Measurements from ENCODE around the gene PTK7. TPM values are rescaled to one million over a fixed set of nuclear protein-coding genes. Genes with fewer than 3 reads are reported as not detected.

PTK7 gene
- total and polyA plus RNA-seq, 5 donors = 4.1 to 9.4 (median 8.2) TPM

DNA sequence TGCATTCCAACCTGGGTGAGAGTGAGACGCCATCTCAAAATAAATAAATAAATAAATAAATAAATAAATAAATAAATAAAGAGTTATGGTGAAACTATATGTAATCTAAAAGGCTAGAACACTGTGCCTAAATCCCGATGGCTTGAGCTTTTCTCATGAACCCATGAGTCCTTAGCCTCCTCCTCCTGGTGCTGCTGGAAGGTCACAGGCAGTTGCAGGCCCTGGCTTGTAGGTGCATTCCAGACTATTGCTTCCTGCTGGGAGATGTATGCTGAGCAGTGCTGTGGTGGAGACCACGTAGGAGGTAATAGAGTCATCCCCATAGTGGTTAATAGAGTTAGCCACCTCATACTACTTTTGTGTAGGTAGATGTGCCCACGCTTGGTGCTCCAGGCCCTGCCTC is 12.5 kb downstream of the PTK7 start:
- intact Hi-C loops (cut with DNase I) = loop anchor here in 1 of 4 donors (10.0 kb wide), 1 partner anchor 56 kb away; no protein-coding TSS in a partner anchor
- H3K4me3 ChIP-seq (ENCODE audit: low read length) = no peak overlapping the region
- no peaks in the 10 kb centered on the region for H3K9me3 ChIP-seq (ENCODE audit: control insufficient read depth, low read length)
- ATAC-seq (no peak), DNase-seq (no peak)
- H3K27ac ChIP-seq (ENCODE audit: low read length) = no peak overlapping the region
- no peaks in the 10 kb centered on the region for H3K27me3 ChIP-seq (ENCODE audit: control insufficient read depth, insufficient read depth)
- 94% methylated on average over 4 of the region's 4 CpGs for WGBS
- H3K4me1 ChIP-seq (ENCODE audit: control insufficient read depth, insufficient read depth, low read length) = no peaks in the 10 kb centered on the region

GRCh38 chr6:43089467-43089866 is 13.4 kb downstream of the PTK7 start:
- no peaks in the 10 kb centered on the region for H3K4me1 ChIP-seq (ENCODE audit: control insufficient read depth, insufficient read depth, low read length)
- no peak for ATAC-seq
- no peaks in the 10 kb centered on the region for H3K27me3 ChIP-seq (ENCODE audit: control insufficient read depth, insufficient read depth)
- no peaks in the 10 kb centered on the region for H3K9me3 ChIP-seq (ENCODE audit: control insufficient read depth, low read length)
- H3K27ac ChIP-seq (ENCODE audit: low read length) = no peak overlapping the region
- WGBS = 60% methylated on average over 4 of the region's 4 CpGs
- DNase-seq = no peak
- intact Hi-C loops (cut with DNase I) = loop anchor here in 1 of 4 donors (10.0 kb wide), 1 partner anchor 55 kb away; no protein-coding TSS in a partner anchor
- no peak overlapping the region for H3K4me3 ChIP-seq (ENCODE audit: low read length)

DNA sequence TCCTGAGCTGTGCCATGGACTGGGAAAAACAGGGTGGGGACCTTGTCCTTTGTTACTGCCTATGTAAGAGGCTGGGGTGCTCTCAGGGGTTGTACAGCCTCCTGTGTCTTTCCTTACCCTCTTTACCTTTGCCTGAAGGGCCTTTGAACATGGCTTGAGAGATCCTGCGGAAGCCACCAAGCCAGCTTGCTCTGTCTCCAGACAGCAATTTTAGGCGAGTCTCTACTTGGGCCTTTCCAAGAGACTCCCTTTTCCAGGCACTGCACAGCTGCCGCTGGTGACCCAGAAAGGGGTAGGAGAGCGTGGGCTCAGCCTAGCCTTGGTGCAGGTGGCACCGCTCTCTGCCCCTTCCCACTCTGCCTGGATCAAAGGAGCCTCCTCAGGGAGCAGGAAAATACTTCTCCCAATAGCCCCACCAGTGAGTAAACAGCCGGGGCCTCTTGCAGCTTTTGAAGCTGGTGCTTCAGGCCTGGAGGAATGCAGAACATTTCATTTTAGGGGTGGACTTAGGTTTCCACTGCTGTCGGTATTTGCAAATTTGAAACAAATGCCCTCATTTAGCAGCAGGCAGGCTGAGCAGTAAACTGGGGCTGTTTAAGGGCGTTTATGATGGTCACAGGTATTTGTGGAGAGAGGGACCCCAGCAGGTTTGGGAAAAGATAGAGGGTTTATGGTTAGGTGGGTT is 13.9 kb downstream of the PTK7 start:
- intact Hi-C loops (cut with DNase I) = loop anchor here in 1 of 4 donors (10.0 kb wide), 1 partner anchor 55 kb away; no protein-coding TSS in a partner anchor
- no peak for DNase-seq
- Histone ChIP-seq H3K4me1 (ENCODE audit: control insufficient read depth, insufficient read depth, low read length) (no peaks in the 10 kb centered on the region), H3K4me3 (ENCODE audit: low read length) (no peak overlapping the region), H3K9me3 (ENCODE audit: control insufficient read depth, low read length) (no peaks in the 10 kb centered on the region), H3K27ac (ENCODE audit: low read length) (no peak overlapping the region), H3K27me3 (ENCODE audit: control insufficient read depth, insufficient read depth) (no peaks in the 10 kb centered on the region)
- 80% methylated on average over 8 of the region's 8 CpGs for WGBS
- ATAC-seq = no peak

DNA sequence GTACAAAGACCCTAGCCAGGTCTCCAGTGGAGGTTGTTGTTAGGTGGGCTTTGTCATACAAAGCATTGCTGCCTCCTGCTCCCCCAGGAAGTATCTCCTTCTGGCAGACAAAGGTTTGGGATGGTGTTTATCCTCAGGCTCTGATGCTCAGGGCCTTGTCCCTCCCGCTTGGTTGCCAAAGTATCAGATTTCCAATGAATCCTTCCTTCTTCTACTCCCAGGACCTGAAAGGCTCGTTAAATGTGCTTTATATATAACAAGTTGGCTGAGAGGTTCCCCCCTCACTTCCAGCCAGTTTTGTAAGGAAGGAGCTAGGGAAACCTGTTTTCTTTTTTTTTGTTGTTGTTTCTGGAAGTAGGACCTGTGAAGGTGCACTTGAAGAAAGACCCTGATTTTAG is 14.4 kb downstream of the PTK7 start:
- WGBS = 48% methylated on average over 2 of the region's 2 CpGs
- ATAC-seq = no peak
- Histone ChIP-seq H3K27me3 (ENCODE audit: control insufficient read depth, insufficient read depth) (no peaks in the 10 kb centered on the region), H3K4me1 (ENCODE audit: control insufficient read depth, insufficient read depth, low read length) (no peaks in the 10 kb centered on the region), H3K9me3 (ENCODE audit: control insufficient read depth, low read length) (no peaks in the 10 kb centered on the region), H3K4me3 (ENCODE audit: low read length) (no peak overlapping the region), H3K27ac (ENCODE audit: low read length) (no peak overlapping the region)
- no peak for DNase-seq
- intact Hi-C loops (cut with DNase I) = no loop called here

DNA sequence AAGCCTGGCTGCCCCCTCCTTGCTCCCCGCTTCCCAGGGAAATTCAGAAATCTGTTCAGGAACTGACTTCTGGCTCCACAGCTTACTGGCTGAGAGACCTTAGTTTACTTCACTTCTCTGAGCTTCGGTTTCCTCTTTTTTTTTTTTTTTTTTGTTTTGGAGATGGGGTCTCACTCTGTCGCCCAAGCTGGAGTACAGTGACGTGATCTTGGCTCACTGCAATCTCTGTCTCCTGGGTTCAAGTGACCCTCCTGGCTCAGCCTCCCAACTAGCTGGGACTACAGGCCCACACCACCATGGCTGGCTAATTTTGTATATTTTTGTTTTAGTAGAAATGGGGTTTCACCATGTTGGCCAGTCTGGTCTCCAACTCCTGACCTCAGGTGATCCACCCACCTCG is 14.9 kb downstream of the PTK7 start:
- no peak for DNase-seq
- H3K4me1 ChIP-seq (ENCODE audit: control insufficient read depth, insufficient read depth, low read length) = no peaks in the 10 kb centered on the region
- H3K27me3 ChIP-seq (ENCODE audit: control insufficient read depth, insufficient read depth) = no peaks in the 10 kb centered on the region
- 68% methylated on average over 5 of the region's 5 CpGs for WGBS
- H3K4me3 ChIP-seq (ENCODE audit: low read length) = no peak overlapping the region
- intact Hi-C loops (cut with DNase I) = no loop called here
- H3K27ac ChIP-seq (ENCODE audit: low read length) = no peak overlapping the region
- ATAC-seq = no peak
- H3K9me3 ChIP-seq (ENCODE audit: control insufficient read depth, low read length) = no peaks in the 10 kb centered on the region

DNA sequence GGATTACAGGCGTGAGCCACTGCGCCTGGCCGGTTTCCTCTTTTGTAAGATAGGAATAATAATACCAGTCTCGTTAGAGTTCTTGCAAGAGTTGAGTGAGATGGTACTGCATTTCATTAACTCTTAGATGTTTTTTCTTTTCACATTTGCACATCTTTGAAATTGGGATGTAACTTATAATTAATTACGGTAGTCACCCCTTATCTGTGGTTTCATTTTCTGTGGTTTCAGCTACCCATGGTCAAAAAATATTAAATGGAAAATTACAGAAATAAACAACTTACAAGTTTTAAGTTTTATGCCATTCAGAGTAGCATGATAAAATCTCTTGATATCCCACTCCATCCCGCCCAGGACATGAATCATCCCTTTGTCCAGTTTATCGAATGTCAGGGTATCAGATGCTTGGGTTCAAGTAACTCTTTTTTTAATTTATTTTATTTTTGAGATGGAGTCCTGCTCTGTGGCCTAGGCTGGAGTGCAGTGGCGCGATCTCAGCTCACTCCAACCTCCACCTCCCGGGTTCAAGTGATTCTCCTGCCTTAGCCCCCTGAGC is 15.4 kb downstream of the PTK7 start:
- Histone ChIP-seq H3K9me3 (ENCODE audit: control insufficient read depth, low read length) (no peaks in the 10 kb centered on the region), H3K4me1 (ENCODE audit: control insufficient read depth, insufficient read depth, low read length) (no peaks in the 10 kb centered on the region), H3K4me3 (ENCODE audit: low read length) (no peak overlapping the region), H3K27me3 (ENCODE audit: control insufficient read depth, insufficient read depth) (no peaks in the 10 kb centered on the region), H3K27ac (ENCODE audit: low read length) (no peak overlapping the region)
- intact Hi-C loops (cut with DNase I) = no loop called here
- WGBS = 83% methylated on average over 10 of the region's 10 CpGs
- no peak for DNase-seq
- ATAC-seq = no peak

- Histone ChIP-seq H3K4me3 (ENCODE audit: low read length) (no peak overlapping the region), H3K27me3 (ENCODE audit: control insufficient read depth, insufficient read depth) (no peaks in the 10 kb centered on the region), H3K9me3 (ENCODE audit: control insufficient read depth, low read length) (no peaks in the 10 kb centered on the region), H3K27ac (ENCODE audit: low read length) (no peak overlapping the region), H3K4me1 (ENCODE audit: control insufficient read depth, insufficient read depth, low read length) (peaks cover 3% of the 10 kb centered on the region)
- no peak for ATAC-seq
- DNase-seq = no peak
- intact Hi-C loops (cut with DNase I) = no loop called here
These were observed 16.5 kb downstream of the PTK7 start for GRCh38 chr6:43092635-43093034.

DNA sequence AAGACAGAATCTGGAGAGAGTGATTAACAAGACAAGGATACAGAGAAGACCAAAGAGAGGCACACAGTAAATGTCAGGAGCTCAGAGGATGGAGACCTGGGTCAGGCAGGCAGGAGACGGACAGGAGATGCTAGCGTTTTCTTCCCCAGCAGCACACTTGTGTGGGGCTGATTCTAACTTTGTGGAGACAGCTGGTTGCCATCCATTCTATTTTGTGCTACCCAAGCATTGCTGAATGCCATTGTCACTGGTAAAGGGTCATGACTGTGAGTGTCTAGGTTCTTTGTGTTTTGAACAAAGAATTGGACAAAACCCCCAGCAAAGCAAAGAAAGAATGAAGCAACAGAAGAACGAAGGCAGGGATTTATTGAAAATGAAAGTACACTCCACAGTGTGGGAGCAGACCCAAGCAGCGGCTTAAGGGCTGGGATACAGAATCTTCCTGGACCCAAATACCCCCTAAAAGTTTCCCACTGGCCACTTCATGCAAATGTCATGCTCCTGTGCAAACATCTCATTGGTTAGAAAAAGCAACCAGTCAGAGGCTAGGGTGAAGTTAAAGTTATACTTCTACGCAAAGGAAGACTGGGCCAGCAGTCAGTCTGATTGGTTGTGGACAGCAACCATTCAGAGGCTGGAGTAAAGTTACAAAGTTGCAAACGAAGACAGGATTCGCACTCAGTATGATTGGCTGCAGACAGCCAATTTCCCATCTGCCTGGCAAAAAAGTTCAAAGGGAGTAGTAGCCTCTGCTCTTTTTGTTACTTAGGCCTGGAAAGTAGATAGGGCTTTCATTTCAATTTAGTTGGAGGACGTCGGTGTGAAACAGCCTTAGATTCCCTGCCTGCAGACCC is 17.5 kb downstream of the PTK7 start:
- no peak overlapping the region for H3K27ac ChIP-seq (ENCODE audit: low read length)
- peak in 1 of 3 donors; percentile 35 for DNase-seq
- H3K4me3 ChIP-seq (ENCODE audit: low read length) = peak overlapping the region; percentile 27

GRCh38 chr6:43095939-43096338 is 19.8 kb downstream of the PTK7 start:
- WGBS = 59% methylated on average over 7 of the region's 7 CpGs
- no peak overlapping the region for H3K27ac ChIP-seq (ENCODE audit: low read length)
- H3K4me1 ChIP-seq (ENCODE audit: control insufficient read depth, insufficient read depth, low read length) = peaks cover 3% of the 10 kb centered on the region
- no peaks in the 10 kb centered on the region for H3K27me3 ChIP-seq (ENCODE audit: control insufficient read depth, insufficient read depth)
- no peak for DNase-seq
- ATAC-seq = no peak
- intact Hi-C loops (cut with DNase I) = no loop called here
- no peak overlapping the region for H3K4me3 ChIP-seq (ENCODE audit: low read length)
- H3K9me3 ChIP-seq (ENCODE audit: control insufficient read depth, low read length) = no peaks in the 10 kb centered on the region

More for the DNA sequence above, 17.5 kb downstream of the PTK7 start:
- WGBS = 65% methylated on average over 9 of the region's 9 CpGs
- ATAC-seq = peak; percentile 72 to 76
- Histone ChIP-seq H3K4me1 (ENCODE audit: control insufficient read depth, insufficient read depth, low read length) (peaks cover 3% of the 10 kb centered on the region), H3K27me3 (ENCODE audit: control insufficient read depth, insufficient read depth) (no peaks in the 10 kb centered on the region), H3K9me3 (ENCODE audit: control insufficient read depth, low read length) (no peaks in the 10 kb centered on the region)
- intact Hi-C loops (cut with DNase I) = no loop called here

DNA sequence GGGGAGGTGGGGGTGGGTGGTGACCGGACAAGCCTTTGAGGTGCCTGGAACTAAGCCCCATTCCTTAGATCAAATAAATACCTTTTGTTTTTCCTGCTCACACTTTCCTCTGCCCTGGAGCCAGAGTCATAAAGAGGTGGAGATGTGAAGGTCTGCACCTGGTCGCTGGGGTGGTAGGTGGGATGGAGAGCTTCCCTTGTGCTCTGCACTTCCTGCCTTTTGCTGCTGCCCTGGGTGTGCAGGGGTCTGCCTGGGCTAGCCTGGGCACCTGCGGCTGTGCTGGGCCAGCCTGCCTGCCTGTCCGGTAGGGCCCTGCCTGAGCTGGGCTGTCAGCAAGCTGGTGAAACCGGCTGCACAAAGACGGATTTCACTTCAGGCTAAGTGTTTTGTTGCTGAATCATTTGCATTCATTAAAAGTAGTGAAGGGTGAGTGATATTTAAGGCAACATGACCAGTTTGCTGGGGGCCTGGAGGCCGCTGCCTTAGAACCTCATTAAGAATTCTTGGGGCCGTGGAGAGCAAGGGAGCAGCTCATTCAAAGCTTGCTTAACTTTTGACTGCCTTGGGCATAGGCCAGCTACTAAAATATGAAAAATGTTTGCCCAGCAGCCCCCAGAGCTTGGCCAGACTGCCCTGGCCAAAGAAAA is 20.5 kb downstream of the PTK7 start:
- Histone ChIP-seq H3K27ac (ENCODE audit: low read length) (no peak overlapping the region), H3K4me1 (ENCODE audit: control insufficient read depth, insufficient read depth, low read length) (peaks cover 3% of the 10 kb centered on the region), H3K27me3 (ENCODE audit: control insufficient read depth, insufficient read depth) (no peaks in the 10 kb centered on the region), H3K4me3 (ENCODE audit: low read length) (no peak overlapping the region), H3K9me3 (ENCODE audit: control insufficient read depth, low read length) (no peaks in the 10 kb centered on the region)
- ATAC-seq (peak; percentile 50 to 74), DNase-seq (no peak)
- 49% methylated on average over 8 of the region's 8 CpGs for WGBS
- intact Hi-C loops (cut with DNase I) = no loop called here

DNA sequence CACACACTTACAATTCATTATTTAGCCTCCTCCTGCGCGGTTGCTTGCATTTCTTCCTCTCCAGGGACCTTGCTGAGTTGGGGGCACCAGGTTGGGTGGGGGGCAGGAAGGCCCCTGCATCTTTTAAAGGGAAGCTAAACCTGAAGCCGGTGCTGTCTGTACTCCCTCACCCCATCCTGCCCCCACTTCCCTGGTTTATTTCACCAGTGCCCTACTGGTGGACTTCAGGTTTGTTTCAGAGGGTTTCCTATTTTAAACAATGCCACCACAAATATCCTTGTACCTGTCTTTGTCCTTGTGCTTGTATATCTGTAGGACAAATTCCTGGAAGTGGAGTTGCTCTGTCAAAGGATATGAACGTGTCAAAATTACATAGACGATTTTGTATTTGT is 21.0 kb downstream of the PTK7 start:
- Histone ChIP-seq H3K27ac (ENCODE audit: low read length) (no peak overlapping the region), H3K4me1 (ENCODE audit: control insufficient read depth, insufficient read depth, low read length) (peaks cover 3% of the 10 kb centered on the region), H3K9me3 (ENCODE audit: control insufficient read depth, low read length) (no peaks in the 10 kb centered on the region), H3K4me3 (ENCODE audit: low read length) (no peak overlapping the region), H3K27me3 (ENCODE audit: control insufficient read depth, insufficient read depth) (no peaks in the 10 kb centered on the region)
- DNase-seq = no peak
- WGBS = 29% methylated on average over 5 of the region's 5 CpGs
- intact Hi-C loops (cut with DNase I) = no loop called here
- no peak for ATAC-seq
